ENCODE measurements around the gene MCF2L2. TPM values are rescaled to one million over a fixed set of nuclear protein-coding genes. Genes with fewer than 3 reads are reported as not detected.
A peak's percentile ranks its signal among the peaks of the same experiment; 100 is the strongest.
"Not testable (repeated sequence)": the region's sequence is repeated elsewhere in the genome, so short reads cannot be mapped to it uniquely, and the experiment has no call there.

MCF2L2 gene
- total and polyA plus RNA-seq, 9 donors, result 0.12 to 2.2 (median 0.61) TPM

DNA sequence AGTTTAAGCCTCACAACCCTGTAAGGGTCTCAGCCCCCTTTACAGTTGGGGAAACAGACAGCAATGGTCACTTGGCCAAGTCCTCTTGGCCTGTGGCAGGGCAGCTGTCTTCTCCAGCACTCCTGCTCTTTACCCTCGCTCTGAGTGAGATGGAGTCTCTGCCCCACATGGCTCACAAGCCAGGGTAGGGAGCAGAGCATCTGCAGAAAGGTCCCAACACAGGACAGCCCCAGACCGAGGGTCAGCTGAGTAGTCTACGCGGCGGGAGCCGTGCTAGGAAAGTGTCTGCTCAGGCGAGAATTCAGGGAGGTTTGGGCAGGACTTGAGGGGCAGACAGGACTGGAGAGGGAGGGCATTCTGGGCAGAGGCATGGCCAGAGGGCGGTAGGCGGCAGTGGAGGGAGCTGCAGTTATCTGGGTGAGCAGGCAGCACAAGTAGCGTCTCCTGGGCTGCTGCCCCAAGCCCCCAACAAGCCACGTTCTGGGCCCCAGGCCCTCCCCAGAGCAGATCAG lies 247.6 kb downstream of the MCF2L2 start:
- Histone ChIP-seq H3K4me3 (no peak overlapping the region), H3K4me1 (ENCODE audit: insufficient read depth) (no peaks in the 10 kb centered on the region), H3K27me3 (no peaks in the 10 kb centered on the region), H3K36me3 (no peaks in the 10 kb centered on the region), H3K27ac (no peak overlapping the region), H3K9me3 (no peaks in the 10 kb centered on the region)
- TF ChIP-seq EP300 (IDR thresholded peaks at IDR 0.05) (no peak), POLR2A (IDR thresholded peaks at IDR 0.05) (no peak)
- TF ChIP-seq, protein P1, sequence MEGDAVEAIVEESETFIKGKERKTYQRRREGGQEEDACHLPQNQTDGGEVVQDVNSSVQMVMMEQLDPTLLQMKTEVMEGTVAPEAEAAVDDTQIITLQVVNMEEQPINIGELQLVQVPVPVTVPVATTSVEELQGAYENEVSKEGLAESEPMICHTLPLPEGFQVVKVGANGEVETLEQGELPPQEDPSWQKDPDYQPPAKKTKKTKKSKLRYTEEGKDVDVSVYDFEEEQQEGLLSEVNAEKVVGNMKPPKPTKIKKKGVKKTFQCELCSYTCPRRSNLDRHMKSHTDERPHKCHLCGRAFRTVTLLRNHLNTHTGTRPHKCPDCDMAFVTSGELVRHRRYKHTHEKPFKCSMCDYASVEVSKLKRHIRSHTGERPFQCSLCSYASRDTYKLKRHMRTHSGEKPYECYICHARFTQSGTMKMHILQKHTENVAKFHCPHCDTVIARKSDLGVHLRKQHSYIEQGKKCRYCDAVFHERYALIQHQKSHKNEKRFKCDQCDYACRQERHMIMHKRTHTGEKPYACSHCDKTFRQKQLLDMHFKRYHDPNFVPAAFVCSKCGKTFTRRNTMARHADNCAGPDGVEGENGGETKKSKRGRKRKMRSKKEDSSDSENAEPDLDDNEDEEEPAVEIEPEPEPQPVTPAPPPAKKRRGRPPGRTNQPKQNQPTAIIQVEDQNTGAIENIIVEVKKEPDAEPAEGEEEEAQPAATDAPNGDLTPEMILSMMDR (IDR thresholded peaks at IDR 0.05), result no peak
- DNase-seq, result no peak
- intact Hi-C loops (cut with DNase I), result loop anchor here (5.0 kb wide), 2 partner anchors 201 to 206 kb away; no protein-coding TSS in a partner anchor
- 82 to 95% (median 85%) methylated on average over 9 to 11 of the region's 11 CpGs for WGBS, 3 donors

DNA sequence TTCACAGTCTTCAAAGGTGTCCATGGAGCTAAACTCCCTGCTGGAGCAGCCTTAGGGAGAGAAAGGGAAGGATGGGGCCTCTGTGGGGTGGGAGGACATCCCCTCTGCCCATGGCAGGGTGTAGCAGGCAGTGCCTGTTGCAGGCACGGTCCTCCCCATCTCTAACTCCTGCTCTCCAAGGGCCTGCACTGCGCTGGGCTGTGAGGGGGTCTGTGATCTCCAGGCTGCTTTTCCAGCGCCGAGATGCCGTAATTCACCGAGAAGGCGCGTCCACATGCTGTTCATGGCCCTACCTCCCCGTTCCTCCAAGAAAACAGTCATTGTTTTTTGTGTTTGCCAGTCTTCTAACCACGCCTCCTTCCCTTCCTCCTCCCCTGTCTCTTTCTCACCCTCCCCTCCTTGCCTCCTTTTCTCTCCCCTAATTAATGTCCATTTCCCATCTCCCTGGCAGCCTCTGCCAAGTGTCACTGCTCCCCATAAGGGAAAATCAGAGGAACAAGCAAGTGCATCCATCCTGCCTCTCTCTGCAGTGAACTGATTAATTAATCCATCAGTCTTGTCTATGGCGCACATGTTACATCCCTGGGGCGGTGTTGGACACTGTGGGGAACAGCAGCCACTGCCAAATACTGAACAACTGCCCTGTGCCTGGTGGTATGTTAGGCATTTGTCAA lies 248.2 kb downstream of the MCF2L2 start:
- H3K4me1 ChIP-seq (ENCODE audit: insufficient read depth), result no peaks in the 10 kb centered on the region
- H3K4me3 ChIP-seq, result peak overlapping the region; percentile 39
- intact Hi-C loops (cut with DNase I), result loop anchor here (5.0 kb wide), 2 partner anchors 202 to 207 kb away; no protein-coding TSS in a partner anchor

DNA sequence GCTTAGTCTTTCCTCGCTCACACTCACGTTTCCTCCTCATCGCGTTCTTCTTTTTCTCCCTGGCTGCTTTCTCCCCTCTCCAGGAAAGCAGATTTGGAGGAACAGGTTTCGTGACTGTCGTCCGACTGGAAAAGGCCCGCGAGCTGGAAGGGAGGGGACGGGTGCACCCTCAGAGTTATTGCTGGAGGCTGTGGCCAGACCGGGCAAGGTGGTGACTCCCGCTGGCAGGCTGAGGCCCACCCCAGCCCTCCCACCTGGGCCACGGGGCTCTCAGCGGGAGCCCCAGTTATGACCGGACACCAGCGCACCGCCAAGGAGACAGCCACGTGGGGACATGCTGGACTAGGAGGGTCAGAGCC lies 248.9 kb downstream of the MCF2L2 start:
- DNase-seq; H3K36me3 ChIP-seq; H3K9me3 ChIP-seq; H3K27ac ChIP-seq; H3K27me3 ChIP-seq; H3K4me1 ChIP-seq (ENCODE audit: insufficient read depth): not testable (repeated sequence)
- intact Hi-C loops (cut with DNase I), result loop anchor here in 1 of 4 donors (5.0 kb wide), 1 partner anchor 57 kb away; no protein-coding TSS in a partner anchor
- 9 to 14% (median 9%) methylated on average over 18 of the region's 18 CpGs for WGBS, 3 donors
- H3K4me3 ChIP-seq, result peak overlapping the region; percentile 39

More for the DNA sequence above, 248.2 kb downstream of the MCF2L2 start:
- 36 to 51% (median 43%) methylated on average over 12 of the region's 12 CpGs for WGBS, 3 donors
- DNase-seq, result no peak
- H3K27me3 ChIP-seq, result no peaks in the 10 kb centered on the region
- TF ChIP-seq EP300 (IDR thresholded peaks at IDR 0.05) (no peak), POLR2A (IDR thresholded peaks at IDR 0.05) (no peak)
- TF ChIP-seq, protein P1 (IDR thresholded peaks at IDR 0.05), result no peak
- no peaks in the 10 kb centered on the region for H3K36me3 ChIP-seq
- H3K9me3 ChIP-seq, result no peaks in the 10 kb centered on the region
- no peak overlapping the region for H3K27ac ChIP-seq

DNA sequence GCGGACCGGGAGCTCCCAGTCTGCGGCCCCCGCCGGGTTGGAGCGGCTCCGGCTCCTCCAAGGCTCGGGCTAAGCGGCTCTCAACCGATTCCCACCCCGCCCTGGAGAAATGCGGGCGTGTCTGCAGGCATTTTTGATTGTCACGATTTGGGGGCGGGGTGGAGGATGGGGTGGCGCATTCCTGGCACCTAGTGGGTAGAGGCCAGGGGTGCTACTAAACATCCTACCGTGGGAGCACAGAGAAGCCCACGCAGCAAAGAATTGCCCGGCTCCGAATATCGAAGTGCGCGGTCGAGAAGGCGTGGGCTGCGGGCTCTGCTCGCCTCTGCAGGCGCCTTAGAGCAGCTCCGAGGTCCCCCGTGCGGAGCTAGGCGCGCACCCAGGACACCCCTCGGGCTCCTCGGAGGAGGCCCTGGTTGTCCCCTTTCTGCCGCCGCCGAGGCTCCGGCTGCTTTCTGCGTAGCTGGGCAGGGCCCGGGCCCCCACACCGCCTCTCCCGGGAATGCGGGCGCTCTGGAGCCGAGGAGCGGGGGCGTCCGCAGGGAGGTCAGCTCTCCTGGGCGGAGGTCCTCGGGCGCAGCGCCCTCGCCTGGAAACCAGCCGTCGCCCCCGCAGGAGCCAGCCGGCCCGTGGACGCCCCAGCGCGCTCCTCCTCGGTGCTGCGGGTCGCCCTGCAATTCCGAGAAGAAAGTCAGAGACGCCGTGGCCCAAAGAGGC lies 249.4 kb downstream of the MCF2L2 start:
- no peaks in the 10 kb centered on the region for H3K36me3 ChIP-seq
- H3K4me3 ChIP-seq, result peak overlapping the region; percentile 39
- 0 to 1% (median 0%) methylated on average over 62 to 68 of the region's 68 CpGs for WGBS, 3 donors
- no peaks in the 10 kb centered on the region for H3K4me1 ChIP-seq (ENCODE audit: insufficient read depth)
- no peak overlapping the region for H3K27ac ChIP-seq
- H3K27me3 ChIP-seq, result no peaks in the 10 kb centered on the region
- intact Hi-C loops (cut with DNase I), result loop anchor here in 1 of 4 donors (5.0 kb wide), 1 partner anchor 57 kb away; no protein-coding TSS in a partner anchor
- DNase-seq, result peak; percentile 28 to 62 (median 40)
- H3K9me3 ChIP-seq, result no peaks in the 10 kb centered on the region
- TF ChIP-seq EP300 (IDR thresholded peaks at IDR 0.05) (no peak), POLR2A (IDR thresholded peaks at IDR 0.05) (no peak)
- TF ChIP-seq, protein P1 (IDR thresholded peaks at IDR 0.05), result no peak
